ENCODE results near the gene PPFIA4.
"Not testable (repeated sequence)": the region's sequence is repeated elsewhere in the genome, so short reads cannot be mapped to it uniquely, and the experiment has no call there.

The PPFIA4 gene

DNA sequence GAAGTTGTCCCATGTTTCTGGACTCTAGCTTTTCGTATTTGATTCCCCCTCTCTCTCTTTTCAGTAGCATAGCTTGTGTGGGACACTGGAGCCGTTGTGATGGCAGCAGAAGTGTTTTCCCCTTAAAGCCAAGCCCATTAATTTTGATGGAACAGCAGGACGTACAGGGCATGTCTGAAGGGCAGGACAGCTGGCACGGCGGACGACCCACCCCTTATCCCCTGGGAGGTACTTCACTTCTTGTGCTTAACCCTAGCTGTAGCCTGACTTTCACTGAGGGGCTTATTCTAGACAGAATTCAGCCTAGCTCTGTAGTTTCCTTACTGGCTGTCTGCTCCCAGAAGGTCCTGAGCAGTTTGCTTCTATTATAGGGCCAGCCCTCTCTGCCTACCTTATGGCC is 8.6 kb upstream of the PPFIA4 start:
- no peak for DNase-seq

DNA sequence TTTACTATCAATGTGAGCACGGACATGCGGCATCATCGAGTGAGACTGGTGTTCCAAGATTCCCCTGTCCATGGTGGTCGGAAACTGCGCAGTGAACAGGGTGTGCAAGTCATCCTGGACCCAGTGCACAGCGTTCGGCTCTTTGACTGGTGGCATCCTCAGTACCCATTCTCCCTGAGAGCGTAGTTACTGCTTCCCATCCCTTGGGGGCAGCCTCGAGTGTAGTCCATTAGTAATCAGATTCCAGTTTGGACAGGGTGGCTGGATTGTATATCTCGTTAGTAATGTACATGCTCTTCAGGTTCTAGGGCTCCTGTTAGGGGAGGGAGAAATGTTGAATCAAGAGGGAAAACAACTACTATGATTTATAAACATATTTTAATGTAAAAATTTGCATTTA is 3.4 kb upstream of the PPFIA4 start:
- not testable (repeated sequence) for DNase-seq

DNA sequence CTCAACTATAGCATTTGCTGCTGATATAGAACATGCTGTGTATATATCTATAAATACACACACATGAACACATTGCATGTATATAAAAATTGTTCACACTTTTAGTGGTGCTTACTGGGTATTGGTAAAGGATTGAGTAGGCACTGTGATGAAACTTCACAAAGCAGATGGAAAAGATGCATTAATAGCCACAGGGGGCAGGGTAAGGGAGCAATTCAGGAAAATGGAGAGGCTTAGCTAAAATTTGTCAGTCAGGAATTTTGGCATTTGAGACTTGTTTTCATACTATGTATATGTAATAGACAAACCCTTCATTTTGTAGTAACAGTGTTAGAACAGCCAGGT is 633 bp upstream of the PPFIA4 start:
- DNase-seq = no peak

DNA sequence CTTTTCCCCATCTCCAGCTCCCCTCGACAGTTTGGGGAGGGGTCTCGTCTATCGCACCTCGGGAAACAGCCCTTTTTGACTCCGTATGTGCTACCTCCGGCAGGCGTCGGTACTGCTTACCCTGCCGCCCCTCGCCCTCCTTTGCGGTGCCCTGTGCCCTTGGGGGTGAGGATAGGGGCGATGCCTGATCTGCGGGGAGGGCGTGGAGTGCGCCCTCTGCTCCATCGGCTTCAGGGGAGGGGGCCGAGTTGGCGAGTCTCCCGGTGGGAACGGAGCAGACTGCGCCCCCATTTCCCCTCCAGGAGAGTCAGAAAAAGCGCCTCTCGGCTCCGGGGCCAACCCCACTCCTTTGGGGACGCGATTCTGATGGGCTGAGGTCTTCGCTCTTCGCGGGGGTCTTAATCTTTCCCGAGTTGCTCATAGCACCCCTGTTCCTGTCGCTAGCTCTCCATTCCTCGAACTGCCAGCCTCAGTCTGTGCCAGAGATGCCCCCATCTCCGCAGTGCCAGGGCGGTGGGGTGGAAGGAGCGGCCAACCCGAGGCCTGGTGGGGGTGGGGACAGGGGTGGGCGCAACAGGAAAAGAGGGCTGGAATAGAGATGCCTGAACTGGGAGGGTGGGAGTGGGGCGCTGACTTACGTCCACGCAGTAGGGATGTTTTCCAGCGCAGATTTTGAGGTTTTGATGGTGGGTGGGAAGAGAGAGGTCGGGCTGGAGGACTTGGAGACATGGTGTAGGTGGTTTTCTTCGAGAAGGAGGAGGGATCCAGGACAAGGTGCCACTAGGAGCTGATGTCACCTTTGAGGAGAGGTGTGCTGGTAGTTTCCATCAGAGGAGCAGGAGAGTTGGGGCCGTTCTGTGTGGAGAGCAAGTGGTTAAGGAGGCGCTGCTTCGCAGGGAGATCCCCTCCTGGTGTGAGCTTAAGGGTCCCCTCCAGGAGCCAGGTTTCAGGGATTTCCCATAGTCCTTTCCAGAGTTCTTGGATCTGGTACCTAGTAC is 674 bp downstream of the PPFIA4 start:
- DNase-seq = no peak

DNA sequence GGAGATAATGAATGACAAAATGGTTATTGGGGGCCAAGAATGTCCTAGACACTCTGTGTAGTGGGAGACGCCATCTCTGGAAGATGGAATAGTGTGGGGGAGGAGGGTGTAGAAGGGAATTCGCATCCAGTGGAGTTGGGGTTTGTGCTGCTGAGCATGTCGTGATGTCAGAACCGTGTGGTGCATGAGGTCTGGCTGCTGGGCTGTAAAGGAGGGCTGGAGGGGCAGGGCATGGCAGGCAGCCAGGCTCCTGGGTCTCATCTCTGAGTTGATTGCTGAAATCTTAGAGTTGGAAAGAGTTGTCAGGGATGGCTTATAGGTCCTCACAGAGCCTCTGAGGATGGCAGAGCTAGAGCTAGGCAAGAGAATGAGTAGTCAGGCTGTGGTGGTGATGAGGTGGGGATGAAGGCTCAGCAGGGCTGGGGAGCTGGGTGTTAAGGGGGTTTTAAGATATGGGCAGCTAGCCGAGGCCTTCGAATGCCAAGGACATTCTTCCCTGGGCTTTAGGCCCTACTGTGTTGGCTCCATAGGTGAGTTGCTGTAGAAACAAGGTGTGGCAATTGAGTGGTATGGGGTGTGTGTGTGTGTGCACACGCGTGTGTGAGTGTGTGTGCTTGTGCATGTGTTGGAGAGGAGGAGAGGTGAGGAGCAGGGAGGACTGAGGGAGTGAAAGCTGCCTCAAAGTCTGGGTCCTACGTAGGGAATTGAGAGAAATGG is 1.9 kb downstream of the PPFIA4 start:
- DNase-seq = no peak

DNA sequence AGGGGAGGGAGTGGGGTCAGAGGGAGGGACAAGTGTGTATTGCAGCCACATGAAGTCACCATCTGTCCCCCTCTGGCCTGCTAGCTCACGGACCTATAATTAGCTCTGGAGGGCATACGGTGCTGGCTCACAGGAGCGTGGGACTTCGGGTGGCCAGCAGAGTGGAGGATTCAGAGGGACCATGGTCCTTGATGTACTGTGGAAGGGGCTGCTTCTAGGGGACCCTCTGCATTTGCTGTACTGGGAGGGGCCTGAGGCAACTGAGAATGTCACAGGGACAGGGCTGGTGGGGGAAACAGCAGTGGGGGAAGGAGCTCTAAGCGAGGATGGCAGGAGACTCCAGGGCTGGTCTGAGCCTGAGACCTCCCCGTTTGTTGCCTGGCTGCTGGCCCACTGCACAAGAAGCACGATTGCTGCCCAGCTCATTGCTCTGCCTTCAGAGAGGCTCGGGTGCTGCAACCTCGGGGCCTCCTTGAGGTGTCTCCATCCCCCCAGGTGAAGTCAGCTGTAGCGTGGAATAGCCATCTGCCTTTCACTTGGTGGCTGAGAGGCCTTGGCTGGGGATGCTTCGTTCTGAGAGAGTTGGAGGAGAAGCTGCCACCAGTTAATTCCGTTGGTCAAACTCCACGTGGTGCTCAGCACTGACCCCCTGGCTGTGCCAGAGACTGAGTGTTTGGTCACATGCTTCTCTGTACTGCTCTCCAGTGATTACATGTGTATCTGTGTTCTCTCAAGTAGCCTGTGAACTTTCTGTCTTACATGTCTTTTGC is 2.7 kb downstream of the PPFIA4 start:
- no peak for DNase-seq

DNA sequence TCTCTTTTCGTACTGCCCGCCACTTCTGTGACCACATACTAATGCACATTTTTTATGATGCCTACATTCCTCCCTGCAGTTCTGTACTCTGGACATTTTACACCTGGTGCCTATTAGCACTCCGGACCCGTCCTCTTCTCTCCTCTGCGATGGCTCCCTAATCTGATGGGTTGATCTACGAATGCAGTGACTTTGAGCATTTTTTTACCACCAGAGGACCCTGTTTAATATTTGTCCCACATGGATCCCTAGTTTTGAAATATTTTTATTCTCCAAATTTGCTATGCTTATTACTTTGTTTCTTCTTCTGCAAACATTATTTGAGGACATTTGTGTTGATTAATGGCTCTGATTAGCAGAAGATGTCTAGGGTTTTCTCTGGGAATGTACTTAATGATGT is 5.2 kb downstream of the PPFIA4 start:
- DNase-seq = peak; percentile 44

DNA sequence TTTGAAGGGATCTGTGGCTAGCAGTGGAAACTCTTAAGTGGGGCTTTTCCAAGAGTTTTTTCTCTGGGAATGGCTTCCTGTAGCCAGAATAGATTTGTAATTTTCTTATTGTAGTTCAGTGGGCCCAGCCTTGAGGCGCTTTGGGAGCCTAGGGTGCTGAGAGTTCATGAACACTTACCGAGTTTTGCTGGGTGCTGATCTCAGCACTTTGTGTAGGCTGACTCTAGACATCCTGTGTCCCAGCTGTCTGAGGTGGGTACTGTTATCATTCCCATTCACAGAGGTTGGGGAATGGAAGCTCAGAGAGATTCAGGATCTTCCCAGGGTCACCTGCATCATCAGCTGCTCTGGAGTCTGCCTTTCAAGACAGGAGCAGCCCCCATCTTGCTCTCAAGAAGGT is 7.0 kb downstream of the PPFIA4 start:
- DNase-seq = no peak

DNA sequence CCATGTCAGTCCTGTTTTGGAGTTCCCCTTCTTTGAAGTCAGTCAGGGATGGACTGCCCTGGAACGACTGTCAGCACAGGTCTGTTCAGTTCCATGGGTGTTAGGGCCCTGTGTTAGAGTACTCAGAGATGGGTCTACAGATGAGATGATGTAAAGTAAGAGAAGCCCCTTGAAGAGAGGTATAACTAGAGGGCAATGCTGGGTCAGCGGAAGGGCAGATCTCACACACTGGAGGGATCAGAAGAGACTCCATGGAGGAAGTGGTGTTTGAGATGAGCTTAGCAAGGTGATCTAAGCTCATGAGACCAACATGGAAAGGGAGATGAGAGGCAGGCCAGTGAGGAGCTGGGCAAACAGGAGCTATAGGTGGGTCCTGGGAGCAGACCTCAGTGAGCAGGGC is 7.6 kb downstream of the PPFIA4 start:
- no peak for DNase-seq

DNA sequence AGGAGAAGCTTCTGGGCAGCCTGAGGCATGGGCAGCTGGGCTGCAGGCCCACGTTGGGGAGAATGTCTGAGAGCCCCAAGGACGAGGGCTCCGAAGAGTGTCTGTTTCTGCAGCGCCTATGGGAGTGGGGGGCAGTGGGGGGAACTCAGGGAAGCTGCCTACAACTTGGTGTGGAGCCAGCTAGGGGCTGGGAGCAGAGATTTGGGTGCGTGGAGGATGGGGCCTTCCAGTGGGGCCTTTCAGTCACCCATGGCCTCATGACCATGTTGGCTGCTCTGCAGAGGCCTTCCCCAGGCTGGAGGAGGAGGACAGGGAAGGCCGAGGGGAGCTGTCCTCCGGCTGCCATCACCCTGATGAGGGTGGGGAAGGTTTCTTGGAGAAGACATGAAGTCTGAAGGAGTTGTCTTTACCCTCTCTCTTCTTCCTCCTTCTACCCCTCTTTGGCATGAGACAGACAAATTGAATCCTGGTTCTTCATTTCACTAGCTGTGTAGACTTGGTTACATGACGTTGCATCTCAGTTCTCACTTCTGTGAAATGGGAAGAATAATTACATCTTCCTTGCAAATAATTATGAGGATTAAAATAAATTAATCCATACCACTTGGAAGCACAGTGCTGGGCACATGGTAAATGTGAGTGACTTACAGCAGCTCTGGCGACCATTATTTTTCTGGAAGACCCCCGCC is 8.3 kb downstream of the PPFIA4 start:
- DNase-seq = no peak

DNA sequence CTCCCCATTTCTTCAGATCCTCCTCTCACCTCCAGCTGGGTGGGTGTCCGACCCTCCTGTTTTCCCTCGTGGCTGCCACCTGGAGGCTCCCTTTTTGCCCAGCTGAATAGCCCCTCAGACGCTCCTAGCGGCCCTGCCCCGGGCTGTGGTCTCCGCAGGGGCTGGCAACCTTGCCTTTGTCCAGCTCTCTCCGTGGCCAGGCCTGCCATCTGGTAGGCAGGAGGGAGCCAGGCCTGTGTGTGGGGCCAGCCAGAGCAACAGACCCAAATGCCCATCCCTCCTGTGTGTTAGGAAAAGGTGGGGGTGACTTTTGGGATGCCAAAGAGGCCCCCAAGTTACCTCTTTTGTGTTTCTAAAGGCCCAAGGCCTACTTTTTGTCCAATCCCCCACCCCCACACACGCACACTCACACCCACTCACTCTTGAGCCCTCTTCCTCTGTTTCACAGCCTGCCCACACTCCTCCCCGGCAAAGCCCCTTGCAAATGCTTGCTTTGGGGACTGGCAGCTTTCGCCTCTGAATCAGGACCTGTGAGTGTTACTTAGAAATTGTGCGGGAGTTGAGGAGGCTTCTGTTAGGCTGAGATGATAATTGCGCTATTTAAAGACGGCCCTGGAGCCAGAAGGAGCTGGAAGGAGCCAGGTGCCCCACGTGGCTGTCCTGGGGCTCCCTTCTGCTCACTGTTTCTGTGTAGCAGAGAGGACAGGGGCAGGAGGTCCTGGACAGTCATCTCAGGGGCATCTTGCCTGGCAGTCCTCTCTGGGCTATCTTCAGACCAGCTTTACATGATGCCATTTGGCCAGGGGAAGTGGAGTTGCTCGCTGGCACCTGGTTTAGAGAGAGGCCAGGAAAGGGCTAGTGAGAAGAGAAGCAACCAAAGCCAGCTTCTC is 9.1 kb downstream of the PPFIA4 start:
- no peak for DNase-seq

DNA sequence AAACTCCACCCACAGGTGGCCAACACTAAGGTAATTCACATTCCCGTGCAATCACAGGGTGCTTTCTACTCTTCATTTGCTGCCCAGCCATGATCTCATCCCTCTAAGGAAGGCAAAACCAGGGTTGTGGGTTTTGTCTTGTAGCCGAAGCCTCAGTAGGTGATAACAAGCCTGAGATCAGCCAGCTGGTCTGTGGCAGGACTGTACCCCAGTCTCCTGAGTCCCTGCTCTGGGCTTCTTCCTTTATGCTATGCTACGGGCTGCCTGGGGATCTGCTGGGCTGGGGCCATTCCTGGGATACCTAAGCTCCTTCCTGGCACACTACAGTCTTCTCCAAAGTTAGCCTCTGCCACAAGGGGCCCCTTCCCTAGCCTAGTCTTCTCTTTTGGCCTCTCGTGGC is 9.8 kb downstream of the PPFIA4 start:
- no peak for DNase-seq

DNA sequence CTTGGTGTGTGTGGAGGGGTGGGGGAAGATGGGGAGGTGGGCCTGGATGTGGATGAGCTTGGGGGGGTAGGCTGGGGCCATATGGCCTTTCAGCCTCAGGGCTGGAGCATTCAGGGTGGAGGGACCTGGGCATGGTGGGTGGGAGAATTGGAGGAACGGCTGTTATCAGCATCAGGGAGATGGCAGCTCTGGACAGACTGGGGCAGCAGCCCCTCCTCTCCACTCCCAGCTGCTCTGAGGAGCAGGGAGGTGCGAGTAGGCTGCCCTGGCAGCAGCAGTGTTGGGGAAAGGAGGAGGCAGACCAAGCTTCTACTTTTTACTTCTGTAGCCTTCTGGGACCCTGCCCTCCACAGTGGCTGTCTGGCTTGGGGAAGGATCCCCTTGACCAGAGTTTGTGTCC is 10.2 kb downstream of the PPFIA4 start:
- no peak for DNase-seq

DNA sequence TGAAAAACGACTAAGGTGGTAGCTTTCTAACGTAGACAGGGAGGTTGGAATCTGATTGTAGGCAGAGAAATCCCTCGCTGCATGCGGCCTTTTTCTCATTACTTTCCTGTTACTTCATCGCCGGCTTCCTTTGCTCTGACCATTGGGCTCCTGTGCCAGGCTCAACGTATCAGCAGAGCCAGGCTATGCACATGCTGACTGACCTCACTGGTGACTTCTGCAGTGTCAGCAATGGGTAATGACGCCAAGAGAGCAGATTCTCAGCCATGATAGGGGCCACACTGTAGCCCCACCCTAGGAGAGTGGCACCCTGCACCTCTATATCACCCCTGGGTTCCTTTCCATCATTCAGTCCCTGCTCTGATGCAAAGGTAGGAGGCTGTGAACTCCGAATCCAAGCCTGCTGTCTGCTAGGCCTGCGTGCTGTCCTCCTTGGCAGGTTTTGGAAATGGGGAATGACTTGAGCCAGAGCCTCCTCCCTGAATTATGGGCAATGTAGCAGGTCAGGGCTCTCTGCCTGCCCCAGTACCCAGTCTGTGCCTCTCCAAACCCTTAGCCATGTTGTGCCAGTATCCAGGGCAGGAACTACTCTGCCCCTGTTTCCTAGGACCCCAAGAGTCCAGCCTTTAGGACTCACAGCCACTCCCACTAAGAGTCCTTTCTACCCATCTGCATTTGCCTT is 11.4 kb downstream of the PPFIA4 start:
- DNase-seq = no peak

DNA sequence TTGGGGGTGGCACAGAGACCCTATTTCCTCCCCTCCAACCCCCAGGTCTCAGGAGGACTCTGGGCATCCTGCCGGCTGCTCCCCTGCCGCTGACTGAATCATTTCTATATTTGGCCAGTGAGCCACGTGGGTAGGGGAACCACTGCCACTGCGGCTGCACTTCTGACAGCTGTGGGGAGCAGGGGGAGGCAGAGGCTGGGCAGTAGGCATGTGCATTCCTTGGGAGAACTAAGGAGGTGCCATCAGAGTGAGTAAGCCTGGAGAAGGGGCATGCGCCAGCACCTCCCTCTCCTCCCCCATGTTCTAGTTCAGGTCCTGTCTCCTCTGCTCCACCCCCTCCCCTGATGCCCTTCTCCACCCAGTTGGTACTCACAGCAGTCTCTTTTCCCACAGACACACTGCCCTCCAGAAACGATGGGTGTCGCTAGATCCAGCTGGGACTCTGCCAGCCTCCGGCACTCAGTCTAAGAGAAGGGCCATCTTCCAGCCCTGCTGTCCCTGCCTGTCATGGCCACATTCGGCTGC is 12.0 kb downstream of the PPFIA4 start:
- peak; percentile 66 for DNase-seq

DNA sequence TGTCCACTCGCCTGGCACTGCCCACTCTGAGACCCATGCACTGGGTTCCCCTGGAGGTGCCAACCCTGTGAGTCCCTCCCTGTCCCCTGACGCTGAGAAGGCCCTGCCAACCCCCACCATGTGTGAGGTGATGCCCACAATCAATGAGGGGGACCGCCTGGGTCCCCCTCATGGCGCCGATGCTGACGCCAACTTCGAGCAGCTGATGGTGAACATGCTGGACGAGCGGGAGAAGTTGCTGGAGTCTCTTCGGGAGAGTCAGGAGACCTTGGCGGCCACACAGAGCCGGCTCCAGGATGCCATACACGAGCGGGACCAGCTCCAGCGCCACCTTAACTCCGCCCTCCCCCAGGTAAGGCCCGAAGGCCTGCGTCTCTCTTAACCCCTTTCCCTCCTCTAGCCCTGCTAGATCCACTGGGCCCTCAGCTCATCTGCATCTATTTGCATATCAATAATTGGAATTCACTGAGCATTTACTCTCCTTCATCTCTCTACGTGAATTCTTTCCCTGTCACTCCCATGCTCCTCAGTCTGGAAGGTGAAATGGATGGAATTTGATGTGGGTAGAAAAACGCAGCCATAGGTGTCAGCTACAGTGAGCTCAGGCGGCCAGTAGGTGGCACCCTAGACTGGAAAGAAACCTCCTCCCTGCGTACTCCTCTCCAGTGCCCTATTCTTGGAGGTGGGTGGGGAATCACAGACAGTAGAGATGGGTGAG is 12.8 kb downstream of the PPFIA4 start:
- peak; percentile 86 for DNase-seq

DNA sequence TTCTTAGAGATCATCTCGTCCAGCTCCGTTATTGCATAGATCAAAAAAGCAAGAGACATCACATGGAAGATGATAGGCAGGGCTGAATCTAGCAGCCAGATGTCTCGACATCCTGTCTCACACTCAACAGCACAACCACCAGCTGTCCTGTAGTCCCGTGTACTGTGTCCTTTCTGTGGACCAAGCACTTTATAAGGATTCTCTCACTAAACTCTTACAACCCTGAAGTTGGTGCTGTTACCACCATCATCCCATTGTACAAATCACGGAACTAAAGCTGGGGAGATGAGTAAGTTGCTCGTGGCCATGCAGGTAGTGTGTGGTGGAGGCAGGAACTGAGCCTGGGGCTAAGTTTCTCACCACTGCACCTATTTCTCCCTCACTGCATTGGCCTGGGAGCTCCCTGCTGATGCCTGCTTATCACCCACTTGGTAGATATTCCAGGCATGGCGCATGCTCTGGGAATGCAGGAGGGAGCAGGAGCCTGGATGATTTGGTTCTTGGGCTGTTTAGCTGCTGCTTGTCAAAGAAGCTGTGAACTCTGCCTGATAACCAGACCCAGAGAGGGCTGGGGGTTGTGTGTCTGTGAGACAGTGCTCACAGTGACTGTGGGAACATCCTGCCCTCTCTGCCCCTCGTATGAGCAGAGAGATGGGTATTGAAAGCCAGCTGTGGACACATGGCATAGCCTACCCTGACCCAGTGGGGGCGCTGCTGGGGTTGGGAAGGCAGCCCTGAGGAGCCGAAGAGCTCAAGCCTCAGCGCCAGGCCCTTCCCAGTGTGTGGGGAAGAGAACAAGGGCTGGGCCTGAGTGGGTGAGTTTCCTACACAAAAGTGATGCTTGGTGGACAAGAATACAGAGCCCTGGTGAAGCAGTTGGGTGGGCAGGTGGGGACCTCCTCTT is 13.6 kb downstream of the PPFIA4 start:
- DNase-seq = peak; percentile 74

DNA sequence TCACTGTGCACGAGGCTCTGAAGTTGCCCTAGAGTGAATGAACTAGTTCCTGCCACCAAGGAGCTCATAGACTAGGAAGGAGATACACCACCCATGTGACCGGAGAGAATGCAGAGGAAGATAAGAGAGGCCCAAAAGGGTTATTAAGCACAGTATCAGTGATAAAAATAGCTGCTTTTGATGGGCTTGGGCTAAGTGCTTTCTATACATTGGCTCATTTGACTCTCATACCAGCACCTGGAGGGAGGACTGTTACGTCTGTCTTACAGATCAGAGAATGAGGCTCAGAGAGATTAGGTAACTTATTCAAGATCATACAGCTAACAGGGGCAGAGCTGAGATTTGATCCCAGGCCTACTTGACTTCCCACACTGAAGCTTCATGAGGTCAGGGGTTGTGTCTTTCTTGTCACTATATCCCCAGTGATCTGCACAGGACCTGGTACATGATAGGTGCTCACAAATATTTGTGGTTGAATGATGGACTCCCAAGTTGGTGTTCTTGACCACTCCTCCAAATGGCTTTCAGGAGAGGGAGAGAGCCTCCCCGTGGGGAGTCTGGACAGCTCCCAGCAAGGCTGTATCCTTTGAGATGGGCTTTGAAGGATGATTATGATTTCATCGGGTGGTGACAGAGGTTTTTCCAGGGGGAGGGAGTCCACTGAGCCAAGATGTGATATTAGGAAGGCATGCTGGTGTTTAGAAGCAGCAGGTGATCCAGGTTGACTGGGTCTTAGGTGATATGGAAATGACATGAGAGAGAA is 14.4 kb downstream of the PPFIA4 start:
- DNase-seq = no peak
